Colonic mucosa (tissue), 4 donors: ENCODE results near the gene EVA1A. TPM values are rescaled to one million over a fixed set of nuclear protein-coding genes. Genes with fewer than 3 reads are reported as not detected.

Source experiments
- DNase-seq: peaks from one replicate; pipeline ENCODE4 v3.0.0-alpha.2; 2020
- H3K27ac ChIP-seq: fragments of 200-600 bp; one replicate; pipeline ENCODE4 v1.8.0; 2021
- H3K27me3 ChIP-seq: fragments of 200-600 bp; one replicate; pipeline ENCODE4 v1.8.0; 2021
- H3K36me3 ChIP-seq: fragments of 200-600 bp; one replicate; pipeline ENCODE4 v1.8.0; 2021
- H3K4me1 ChIP-seq: fragments of 200-600 bp; one replicate; pipeline ENCODE4 v1.8.0; 2021; ENCODE audit warnings: mild to moderate bottlenecking
- H3K4me3 ChIP-seq: fragments of 200-600 bp; one replicate; pipeline ENCODE4 v1.8.0; 2021
- H3K9ac ChIP-seq, 2 donors: one replicate each; pipeline ENCODE4 v1.7.0; 2013; ENCODE audit warnings: control low read depth in 2 of 2, low read depth in 2 of 2, low read length in 2 of 2
- H3K9me3 ChIP-seq: fragments of 200-600 bp; one replicate; pipeline ENCODE4 v1.8.0; 2021
- CTCF ChIP-seq: fragments of 200-600 bp; IDR thresholded peaks from one replicate; pipeline ENCODE4 v1.8.0; 2022; ENCODE audit warnings: antibody characterized with exemption, mild to moderate bottlenecking
- intact Hi-C: fragments of 100-400 bp; cut with DNase I; formaldehyde crosslinking; loops from one replicate; pipeline ENCODE4 v1.14.1; 2022
- total RNA-seq, 2 donors: library from RNA; stranded (reverse); fragmentation: NEBNext Ultra II Directional in 1 of 2; extraction: Animal tissue kit (Norgen Biotek cat#: 25700) in 1 of 2; gene quantifications; one replicate each; pipeline ENCODE4 v1.2.1, GENCODE V29; 2021
- donor health status: healthy.
- donor health status: DM: no; HTN: no; CAD: no.
- donor health status: DM: no; HTN: no; CAD: no.

Gene EVA1A
- total RNA-seq, 2 donors from 2014 or later, result 0.25 to 0.77 TPM

- DNase-seq, result no peak
- Histone ChIP-seq H3K27ac (no peak overlapping the region), H3K4me3 (no peak overlapping the region), H3K9me3 (no peaks in the 10 kb centered on the region), H3K4me1 (no peaks in the 10 kb centered on the region), H3K36me3 (no peaks in the 10 kb centered on the region), H3K27me3 (no peaks in the 10 kb centered on the region), H3K9ac (no peak overlapping the region)
- no peak for TF ChIP-seq CTCF
- intact Hi-C loops, result no loop called here
Observed at GRCh38 chr2:75522543-75523312, 38.0 kb downstream of the EVA1A start.

GRCh38 chr2:75521225-75521872, 39.4 kb downstream of the EVA1A start:
- Histone ChIP-seq H3K9ac (no peak overlapping the region), H3K4me1 (no peaks in the 10 kb centered on the region), H3K36me3 (no peaks in the 10 kb centered on the region), H3K9me3 (no peaks in the 10 kb centered on the region), H3K27me3 (no peaks in the 10 kb centered on the region), H3K27ac (no peak overlapping the region), H3K4me3 (no peak overlapping the region)
- TF ChIP-seq CTCF, result no peak
- DNase-seq, result no peak
- intact Hi-C loops, result no loop called here

GRCh38 chr2:75519843-75520242, 40.9 kb downstream of the EVA1A start:
- no peak for DNase-seq
- no peak for TF ChIP-seq CTCF
- Histone ChIP-seq H3K9me3 (no peaks in the 10 kb centered on the region), H3K36me3 (no peaks in the 10 kb centered on the region), H3K27me3 (no peaks in the 10 kb centered on the region), H3K4me3 (no peak overlapping the region), H3K4me1 (no peaks in the 10 kb centered on the region), H3K27ac (no peak overlapping the region), H3K9ac (no peak overlapping the region)
- intact Hi-C loops, result no loop called here

- intact Hi-C loops, result no loop called here
- no peak overlapping the region for H3K9ac ChIP-seq
- no peak for TF ChIP-seq CTCF
Observed at GRCh38 chr2:75518638-75519465, 41.9 kb downstream of the EVA1A start.

GRCh38 chr2:75517547-75518230, 43.0 kb downstream of the EVA1A start:
- Histone ChIP-seq H3K27me3 (no peaks in the 10 kb centered on the region), H3K36me3 (no peaks in the 10 kb centered on the region), H3K9ac (no peak overlapping the region), H3K4me1 (no peaks in the 10 kb centered on the region), H3K27ac (no peak overlapping the region), H3K9me3 (no peaks in the 10 kb centered on the region), H3K4me3 (no peak overlapping the region)
- no peak for DNase-seq
- no peak for TF ChIP-seq CTCF
- intact Hi-C loops, result no loop called here

More at GRCh38 chr2:75518638-75519465, 41.9 kb downstream of the EVA1A start:
- Histone ChIP-seq H3K4me1 (no peaks in the 10 kb centered on the region), H3K27me3 (no peaks in the 10 kb centered on the region), H3K4me3 (no peak overlapping the region), H3K9me3 (no peaks in the 10 kb centered on the region), H3K36me3 (no peaks in the 10 kb centered on the region), H3K27ac (no peak overlapping the region)
- DNase-seq, result no peak
